GM06990 (cell line): ENCODE data around the gene HELZ2.
A peak's percentile ranks its signal among the peaks of the same experiment; 100 is the strongest.

Source experiments
- DNase-seq: peaks from one replicate; pipeline ENCODE4 v3.0.0-alpha.2; 2011; ENCODE audit not compliant: insufficient read length; ENCODE audit errors: extremely low read depth
- H3K27me3 ChIP-seq: replicated peaks from 2 replicates; pipeline ENCODE4 v1.6.0; 2011; ENCODE audit warnings: low read length; ENCODE audit not compliant: control insufficient read depth, insufficient read depth
- H3K36me3 ChIP-seq: 2 replicates; pipeline ENCODE4 v1.5.1; 2011; ENCODE audit warnings: low read length; ENCODE audit not compliant: control insufficient read depth, insufficient read depth
- H3K4me3 ChIP-seq: replicated peaks from 2 replicates; pipeline ENCODE4 v1.5.1; 2011; ENCODE audit warnings: low read depth, mild to moderate bottlenecking, control low read depth, low read length
- CTCF ChIP-seq: IDR thresholded peaks from 2 replicates; pipeline ENCODE4 v1.5.1; 2011; ENCODE audit warnings: low read length, control low read depth, mild to moderate bottlenecking, inconsistent platforms; ENCODE audit not compliant: insufficient read depth, poor library complexity, severe bottlenecking

The HELZ2 gene

GRCh38 chr20:63543733-63544132, 30.3 kb downstream of the HELZ2 start:
- Histone ChIP-seq H3K36me3 (no peaks in the 10 kb centered on the region), H3K4me3 (no peak overlapping the region), H3K27me3 (no peaks in the 10 kb centered on the region)
- no peak for DNase-seq
- no peak for TF ChIP-seq CTCF

- Histone ChIP-seq H3K4me3 (no peak overlapping the region), H3K36me3 (no peaks in the 10 kb centered on the region), H3K27me3 (no peaks in the 10 kb centered on the region)
- DNase-seq, result no peak
- no peak for TF ChIP-seq CTCF
These were observed 30.9 kb downstream of the HELZ2 start for GRCh38 chr20:63543131-63543530.

- Histone ChIP-seq H3K36me3 (no peaks in the 10 kb centered on the region), H3K4me3 (no peak overlapping the region), H3K27me3 (no peaks in the 10 kb centered on the region)
- TF ChIP-seq CTCF, result no peak
- DNase-seq, result peak; percentile 74
These were observed 31.3 kb downstream of the HELZ2 start for GRCh38 chr20:63542696-63543095.

- H3K27me3 ChIP-seq, result no peaks in the 10 kb centered on the region
- no peak for TF ChIP-seq CTCF
- no peaks in the 10 kb centered on the region for H3K36me3 ChIP-seq
- DNase-seq, result no peak
- no peak overlapping the region for H3K4me3 ChIP-seq
These were observed 31.9 kb downstream of the HELZ2 start for GRCh38 chr20:63542031-63542559.

GRCh38 chr20:63541371-63541770, 32.7 kb downstream of the HELZ2 start:
- no peak for DNase-seq
- Histone ChIP-seq H3K36me3 (no peaks in the 10 kb centered on the region), H3K4me3 (no peak overlapping the region), H3K27me3 (no peaks in the 10 kb centered on the region)
- TF ChIP-seq CTCF, result no peak
